WTC11 (cell line): ENCODE measurements around the gene NCKAP5. TPM values are rescaled to one million over a fixed set of nuclear protein-coding genes. Genes with fewer than 3 reads are reported as not detected.

Source experiments
- ATAC-seq: fragments of 200-7000 bp; cut with Tn5 transposase; 2 replicates; pipeline ENCODE4 v1.10.0; 2021; ENCODE audit warnings: mild to moderate bottlenecking, moderate library complexity
- CTCF ChIA-PET: fragments of 300-600 bp; sonication (Branson Sonifier 250); formaldehyde crosslinking; loops from one replicate; lab custom pipeline; 2021; ENCODE audit warnings: antibody characterized with exemption; lab: Charles Lee
- POLR2A ChIA-PET: fragments of 350-600 bp; sonication (Branson Sonifier 250); formaldehyde crosslinking; loops from one replicate; lab custom pipeline; 2021; ENCODE audit warnings: antibody characterized with exemption; lab: Charles Lee
- DNase-seq: peaks from one replicate; pipeline ENCODE4 v3.0.0; 2021; ENCODE audit warnings: low spot score
- H3K27ac Mint-ChIP-seq: 2 replicates; pipeline ENCODE4 v1.8.0; 2021; ENCODE audit warnings: mixed read lengths
- H3K27me3 Mint-ChIP-seq: 2 replicates; pipeline ENCODE4 v1.8.0; 2021; ENCODE audit warnings: low read depth, mild to moderate bottlenecking, moderate library complexity, mixed read lengths
- H3K36me3 Mint-ChIP-seq: 2 replicates; pipeline ENCODE4 v1.8.0; 2021; ENCODE audit warnings: mixed read lengths
- H3K4me1 Mint-ChIP-seq: 2 replicates; pipeline ENCODE4 v1.8.0; 2022; ENCODE audit warnings: mixed read lengths
- H3K4me3 Mint-ChIP-seq: 2 replicates; pipeline ENCODE4 v1.8.0; 2021; ENCODE audit warnings: mild to moderate bottlenecking, moderate library complexity, mixed read lengths
- H3K9me3 Mint-ChIP-seq: 2 replicates; pipeline ENCODE4 v1.8.0; 2021; ENCODE audit warnings: mixed read lengths
- ATF1 ChIP-seq: sonication (generic); formaldehyde crosslinking; IDR thresholded peaks from 2 replicates; pipeline ENCODE4 v1.8.1; 2023; ENCODE audit warnings: mild to moderate bottlenecking, moderate library complexity, missing genetic modification reagents
- CDX4 ChIP-seq: fragments of 250-450 bp; sonication (Bioruptor Pico); IDR thresholded peaks from 2 replicates; pipeline ENCODE4 v1.9.0; 2021; ENCODE audit warnings: moderate library complexity, mild to moderate bottlenecking, inconsistent platforms, borderline replicate concordance
- CREM ChIP-seq: sonication (generic); formaldehyde crosslinking; IDR thresholded peaks from 2 replicates; pipeline ENCODE4 v1.8.1; 2022; ENCODE audit warnings: mild to moderate bottlenecking, missing genetic modification reagents, moderate library complexity
- E2F5 ChIP-seq: sonication (generic); formaldehyde crosslinking; IDR thresholded peaks from 2 replicates; pipeline ENCODE4 v1.8.1; 2022; ENCODE audit warnings: mild to moderate bottlenecking, moderate library complexity, missing genetic modification reagents
- ESRRA ChIP-seq: sonication (generic); formaldehyde crosslinking; IDR thresholded peaks from 2 replicates; pipeline ENCODE4 v1.8.1; 2022; ENCODE audit warnings: mild to moderate bottlenecking, missing genetic modification reagents, borderline replicate concordance
- IRF2 ChIP-seq: sonication (generic); formaldehyde crosslinking; IDR thresholded peaks from 2 replicates; pipeline ENCODE4 v1.8.0; 2022; ENCODE audit warnings: low read depth, missing genetic modification reagents, borderline replicate concordance
- KAT7 ChIP-seq: sonication (generic); formaldehyde crosslinking; IDR thresholded peaks from 2 replicates; pipeline ENCODE4 v1.8.1; 2023; ENCODE audit warnings: missing genetic modification reagents, mild to moderate bottlenecking, borderline replicate concordance
- NFE2L1 ChIP-seq: sonication (generic); formaldehyde crosslinking; IDR thresholded peaks from 2 replicates; pipeline ENCODE4 v1.8.1; 2023; ENCODE audit warnings: missing genetic modification reagents
- RORB ChIP-seq: fragments of 250-450 bp; sonication (Bioruptor Pico); IDR thresholded peaks from 2 replicates; pipeline ENCODE4 v1.9.0; 2021; ENCODE audit warnings: mild to moderate bottlenecking
- SMAD4 ChIP-seq: sonication (generic); formaldehyde crosslinking; IDR thresholded peaks from 2 replicates; pipeline ENCODE4 v1.8.0; 2022; ENCODE audit warnings: mild to moderate bottlenecking, missing genetic modification reagents
- TP53 ChIP-seq: sonication (generic); formaldehyde crosslinking; IDR thresholded peaks from 2 replicates; pipeline ENCODE4 v1.8.1; 2023; ENCODE audit warnings: mild to moderate bottlenecking, missing genetic modification reagents
- USF2 ChIP-seq: sonication (generic); formaldehyde crosslinking; IDR thresholded peaks from 2 replicates; pipeline ENCODE4 v1.8.1; 2023; ENCODE audit warnings: mild to moderate bottlenecking, missing genetic modification reagents, moderate library complexity
- ZNF263 ChIP-seq: sonication (generic); formaldehyde crosslinking; IDR thresholded peaks from 2 replicates; pipeline ENCODE4 v1.8.1; 2022; ENCODE audit warnings: low read depth, mild to moderate bottlenecking, moderate library complexity, missing genetic modification reagents
- ZNF396 ChIP-seq: fragments of 250-450 bp; sonication (Bioruptor Pico); IDR thresholded peaks from 2 replicates; pipeline ENCODE4 v1.8.0; 2021; ENCODE audit warnings: mild to moderate bottlenecking, moderate library complexity, borderline replicate concordance
- total RNA-seq: library from RNA; stranded (reverse); gene quantifications from 3 replicates; pipeline ENCODE4 v1.2.3, GENCODE V29; 2021
- TF ChIP-seq, protein P1 (sequence below): sonication (generic); formaldehyde crosslinking; IDR thresholded peaks from 2 replicates; pipeline ENCODE4 v1.8.0; 2022; ENCODE audit warnings: mild to moderate bottlenecking, missing genetic modification reagents
- TF ChIP-seq, protein P2 (sequence below): fragments of 250-450 bp; sonication (Bioruptor Pico); IDR thresholded peaks from 2 replicates; pipeline ENCODE4 v1.9.0; 2021; ENCODE audit warnings: mild to moderate bottlenecking, borderline replicate concordance

NCKAP5 gene
- total RNA-seq, 1 experiment from 2014 or later, result 0.55 TPM

- TF ChIP-seq NFE2L1 (no peak), ESRRA (CRISPR knock-in tag) (no peak)
Measured at GRCh38 chr2:132716954-132717353, 851.3 kb downstream of the NCKAP5 start (continued).

DNA sequence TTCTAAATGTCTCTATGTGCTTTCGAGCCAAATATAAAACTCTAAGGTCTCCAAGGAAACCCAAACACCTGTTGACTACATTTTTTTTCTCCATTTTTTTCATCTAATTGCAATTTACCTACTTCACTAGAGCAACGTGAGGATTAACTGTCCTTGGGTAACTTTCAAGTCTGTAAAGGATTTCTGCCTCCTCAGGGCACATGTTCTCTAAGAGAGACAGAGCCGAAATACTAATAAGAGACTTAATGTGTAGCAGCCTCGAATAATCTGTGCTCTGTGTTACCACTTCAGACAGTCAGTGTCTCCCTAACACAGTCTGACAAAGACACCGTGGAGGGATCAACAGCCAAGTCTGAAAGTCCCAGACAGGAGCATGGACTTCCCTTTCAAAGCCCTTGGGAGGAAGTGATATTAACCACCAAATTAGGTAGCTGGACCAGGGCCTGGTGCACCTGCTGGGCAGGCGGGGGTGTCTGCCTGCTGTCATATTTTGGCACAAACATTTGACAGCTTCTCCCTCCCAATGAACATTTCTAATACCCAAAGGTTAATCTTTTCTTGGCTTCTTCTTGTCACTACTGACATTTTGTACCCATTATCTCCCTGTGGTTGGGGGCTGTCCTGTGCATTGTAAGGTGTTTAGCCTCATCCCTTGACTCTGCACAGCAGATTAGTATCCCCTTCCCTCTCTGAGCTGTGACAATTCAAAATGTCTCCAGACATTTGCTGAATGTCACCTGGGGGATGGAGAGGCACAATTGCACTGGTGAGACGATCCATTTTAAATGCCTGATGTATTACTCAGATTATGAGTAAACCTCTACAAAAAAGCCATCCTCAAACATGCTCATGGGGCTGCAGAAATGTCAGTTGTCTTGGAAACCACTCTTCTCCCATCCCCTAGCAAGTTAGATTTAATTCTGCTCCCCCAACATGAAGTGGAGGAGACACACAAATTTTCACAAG lies 852.6 kb downstream of the NCKAP5 start:
- CTCF ChIA-PET, result interaction anchor here (0.7 kb wide), 1 partner anchor 196 kb away, joined by 5 read pairs; no protein-coding TSS in a partner anchor

DNA sequence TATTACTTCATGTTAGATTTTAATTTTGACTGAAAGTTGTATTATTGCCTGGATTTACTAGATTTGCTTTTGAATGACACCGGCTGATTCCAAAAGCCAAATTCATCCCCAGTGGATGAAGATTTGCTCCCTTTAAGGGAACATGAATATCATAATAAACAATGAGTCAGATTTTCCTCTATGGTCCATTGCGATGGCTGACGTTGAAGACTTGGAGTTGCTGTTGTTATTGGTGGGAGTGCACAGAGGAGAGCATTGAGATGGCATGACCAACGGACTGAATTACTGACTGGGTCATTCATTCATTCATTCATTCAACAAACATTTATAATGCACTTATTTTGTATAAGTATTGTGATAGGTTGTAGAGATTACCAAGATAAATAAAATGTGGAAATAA lies 864.9 kb downstream of the NCKAP5 start:
- DNase-seq, result no peak
- H3K4me1 Mint-ChIP-seq, result no peaks in the 10 kb centered on the region
- no peak overlapping the region for H3K27ac Mint-ChIP-seq
- H3K36me3 Mint-ChIP-seq, result no peaks in the 10 kb centered on the region
- no peaks in the 10 kb centered on the region for H3K27me3 Mint-ChIP-seq
- ChIA-PET POLR2A (no interaction called here), CTCF (no interaction called here)
- no peak overlapping the region for H3K4me3 Mint-ChIP-seq
- H3K9me3 Mint-ChIP-seq, result peaks cover 3% of the 10 kb centered on the region; the same call in 1 of the 2 replicates
- TF ChIP-seq, protein P1, sequence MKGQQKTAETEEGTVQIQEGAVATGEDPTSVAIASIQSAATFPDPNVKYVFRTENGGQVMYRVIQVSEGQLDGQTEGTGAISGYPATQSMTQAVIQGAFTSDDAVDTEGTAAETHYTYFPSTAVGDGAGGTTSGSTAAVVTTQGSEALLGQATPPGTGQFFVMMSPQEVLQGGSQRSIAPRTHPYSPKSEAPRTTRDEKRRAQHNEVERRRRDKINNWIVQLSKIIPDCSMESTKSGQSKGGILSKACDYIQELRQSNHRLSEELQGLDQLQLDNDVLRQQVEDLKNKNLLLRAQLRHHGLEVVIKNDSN (CRISPR knock-in tag), result no peak
- TF ChIP-seq RORB (CRISPR knock-in tag) (no peak), IRF2 (CRISPR knock-in tag) (no peak), E2F5 (CRISPR knock-in tag) (no peak)
- TF ChIP-seq, protein P2, sequence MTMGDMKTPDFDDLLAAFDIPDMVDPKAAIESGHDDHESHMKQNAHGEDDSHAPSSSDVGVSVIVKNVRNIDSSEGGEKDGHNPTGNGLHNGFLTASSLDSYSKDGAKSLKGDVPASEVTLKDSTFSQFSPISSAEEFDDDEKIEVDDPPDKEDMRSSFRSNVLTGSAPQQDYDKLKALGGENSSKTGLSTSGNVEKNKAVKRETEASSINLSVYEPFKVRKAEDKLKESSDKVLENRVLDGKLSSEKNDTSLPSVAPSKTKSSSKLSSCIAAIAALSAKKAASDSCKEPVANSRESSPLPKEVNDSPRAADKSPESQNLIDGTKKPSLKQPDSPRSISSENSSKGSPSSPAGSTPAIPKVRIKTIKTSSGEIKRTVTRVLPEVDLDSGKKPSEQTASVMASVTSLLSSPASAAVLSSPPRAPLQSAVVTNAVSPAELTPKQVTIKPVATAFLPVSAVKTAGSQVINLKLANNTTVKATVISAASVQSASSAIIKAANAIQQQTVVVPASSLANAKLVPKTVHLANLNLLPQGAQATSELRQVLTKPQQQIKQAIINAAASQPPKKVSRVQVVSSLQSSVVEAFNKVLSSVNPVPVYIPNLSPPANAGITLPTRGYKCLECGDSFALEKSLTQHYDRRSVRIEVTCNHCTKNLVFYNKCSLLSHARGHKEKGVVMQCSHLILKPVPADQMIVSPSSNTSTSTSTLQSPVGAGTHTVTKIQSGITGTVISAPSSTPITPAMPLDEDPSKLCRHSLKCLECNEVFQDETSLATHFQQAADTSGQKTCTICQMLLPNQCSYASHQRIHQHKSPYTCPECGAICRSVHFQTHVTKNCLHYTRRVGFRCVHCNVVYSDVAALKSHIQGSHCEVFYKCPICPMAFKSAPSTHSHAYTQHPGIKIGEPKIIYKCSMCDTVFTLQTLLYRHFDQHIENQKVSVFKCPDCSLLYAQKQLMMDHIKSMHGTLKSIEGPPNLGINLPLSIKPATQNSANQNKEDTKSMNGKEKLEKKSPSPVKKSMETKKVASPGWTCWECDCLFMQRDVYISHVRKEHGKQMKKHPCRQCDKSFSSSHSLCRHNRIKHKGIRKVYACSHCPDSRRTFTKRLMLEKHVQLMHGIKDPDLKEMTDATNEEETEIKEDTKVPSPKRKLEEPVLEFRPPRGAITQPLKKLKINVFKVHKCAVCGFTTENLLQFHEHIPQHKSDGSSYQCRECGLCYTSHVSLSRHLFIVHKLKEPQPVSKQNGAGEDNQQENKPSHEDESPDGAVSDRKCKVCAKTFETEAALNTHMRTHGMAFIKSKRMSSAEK, result no peak
- TF ChIP-seq, all 79 proteins: peak for 0
- ATAC-seq, result no peak

More for the DNA sequence above, 852.6 kb downstream of the NCKAP5 start:
- POLR2A ChIA-PET, result interaction anchor here (0.7 kb wide), 1 partner anchor 87 kb away, joined by 3 read pairs; no protein-coding TSS in a partner anchor
- ATAC-seq, result no peak
- Mint-ChIP-seq H3K27ac (no peak overlapping the region), H3K36me3 (no peaks in the 10 kb centered on the region), H3K9me3 (no peaks in the 10 kb centered on the region), H3K27me3 (no peaks in the 10 kb centered on the region), H3K4me1 (peaks cover 8% of the 10 kb centered on the region), H3K4me3 (no peak overlapping the region)
- TF ChIP-seq ZNF263 (CRISPR knock-in tag) (no peak), ATF1 (CRISPR knock-in tag) (no peak), CDX4 (CRISPR knock-in tag) (no peak), TP53 (CRISPR knock-in tag) (no peak), KAT7 (CRISPR knock-in tag) (no peak), SMAD4 (CRISPR knock-in tag) (no peak), ZNF396 (CRISPR knock-in tag) (no peak), USF2 (CRISPR knock-in tag) (no peak), CREM (CRISPR knock-in tag) (no peak)
- DNase-seq, result no peak
